H1 (cell line): ENCODE results near the gene SRD5A3. TPM values are rescaled to one million over a fixed set of nuclear protein-coding genes. Genes with fewer than 3 reads are reported as not detected.
A peak's percentile ranks its signal among the peaks of the same experiment; 100 is the strongest.

Experiments used
- CTCF ChIA-PET: fragments of 300-600 bp; sonication (Branson Sonifier 250); formaldehyde crosslinking; loops from one replicate; lab custom pipeline; 2021; ENCODE audit not compliant: partially characterized antibody; lab: Charles Lee
- POLR2A ChIA-PET: fragments of 300-600 bp; sonication (Branson Sonifier 250); formaldehyde crosslinking; loops from one replicate; lab custom pipeline; 2021; ENCODE audit warnings: inconsistent platforms; ENCODE audit not compliant: partially characterized antibody; lab: Charles Lee
- DNase-seq, 2 experiments: peaks; one replicate each; pipeline versions ENCODE4 v3.0.0 to v3.0.0-alpha.2; 2010 to 2022; ENCODE audit warnings: low spot score in 2 of 2, low read depth in 1 of 2, mixed read lengths in 1 of 2
- FAIRE-seq: peaks from 2 replicates; lab custom pipeline; 2011; peaks lifted over from hg19 to GRCh38; lab: Jason Lieb, UNC
- H2AFZ ChIP-seq: 2 replicates; pipeline ENCODE4 v1.8.1; 2012; ENCODE audit warnings: low read length, inconsistent platforms
- H2AK5ac ChIP-seq: 2 replicates; pipeline ENCODE4 v1.6.1; 2013; ENCODE audit warnings: low read depth, low read length
- H2BK120ac ChIP-seq: replicated peaks from 2 replicates; pipeline ENCODE3; 2013; ENCODE audit warnings: low read depth, low read length, inconsistent platforms
- H2BK12ac ChIP-seq: 2 replicates; pipeline ENCODE4 v1.6.1; 2013; ENCODE audit warnings: low read depth, low read length
- H2BK15ac ChIP-seq: 2 replicates; pipeline ENCODE4 v1.6.1; 2013; ENCODE audit warnings: low read length
- H2BK20ac ChIP-seq: 2 replicates; pipeline ENCODE4 v1.6.1; 2013; ENCODE audit warnings: low read length
- H2BK5ac ChIP-seq: 2 replicates; pipeline ENCODE4 v1.6.1; 2013; ENCODE audit warnings: low read depth, low read length
- H3K14ac ChIP-seq: 2 replicates; pipeline ENCODE4 v1.6.1; 2013; ENCODE audit warnings: inconsistent platforms; ENCODE audit not compliant: insufficient read length
- H3K18ac ChIP-seq: 2 replicates; pipeline ENCODE4 v1.6.1; 2013; ENCODE audit warnings: low read length; ENCODE audit errors: extremely low read depth
- H3K23ac ChIP-seq: 2 replicates; pipeline ENCODE4 v1.6.1; 2013; ENCODE audit warnings: inconsistent platforms; ENCODE audit not compliant: insufficient read length
- H3K23me2 ChIP-seq: 2 replicates; pipeline ENCODE4 v1.6.1; 2013; ENCODE audit warnings: low read depth, low read length
- H3K27ac ChIP-seq: 2 replicates; pipeline ENCODE4 v1.6.1; 2011; ENCODE audit warnings: low read depth, low read length, inconsistent platforms
- H3K27me3 ChIP-seq, 4 experiments: replicated peaks in 1 of 4; 1 replicate in 1 of 4; 2 replicates in 3 of 4; pipeline versions ENCODE4 v1.6.1 to v1.8.1; 2011 to 2013; ENCODE audit warnings: low read length in 3 of 4, mild to moderate bottlenecking in 3 of 4, inconsistent platforms in 2 of 4, mixed read lengths in 2 of 4, moderate library complexity in 1 of 4; ENCODE audit not compliant: control insufficient read depth in 3 of 4, insufficient read depth in 3 of 4; ENCODE audit errors: extremely low read depth in 1 of 4
- H3K36me3 ChIP-seq, 4 experiments: 2 replicates each; pipeline versions ENCODE4 v1.6.1 to v1.8.1; 2011 to 2013; ENCODE audit warnings: mild to moderate bottlenecking in 4 of 4, low read length in 3 of 4, moderate library complexity in 2 of 4, control low read depth in 1 of 4, inconsistent platforms in 1 of 4; ENCODE audit not compliant: insufficient read depth in 4 of 4, control insufficient read depth in 2 of 4
- H3K4ac ChIP-seq: replicated peaks from 2 replicates; pipeline ENCODE3; 2013; ENCODE audit warnings: low read length, low read depth, mixed read lengths, inconsistent platforms; ENCODE audit not compliant: insufficient read length
- H3K4me1 ChIP-seq, 4 experiments: replicated peaks in 1 of 4; 1 replicate in 1 of 4; 2 replicates in 3 of 4; pipeline versions ENCODE4 v1.6.1 to v1.8.1; 2011 to 2013; ENCODE audit warnings: low read length in 3 of 4, inconsistent platforms in 2 of 4, mixed read lengths in 1 of 4; ENCODE audit not compliant: insufficient read depth in 4 of 4, control insufficient read depth in 3 of 4
- H3K4me2 ChIP-seq, 2 experiments: 2 replicates each; pipeline versions ENCODE4 v1.6.1 to v1.8.1; 2011 to 2013; ENCODE audit warnings: low read depth in 2 of 2, low read length in 2 of 2, control low read depth in 1 of 2, inconsistent platforms in 1 of 2, mild to moderate bottlenecking in 1 of 2; ENCODE audit not compliant: insufficient read depth in 1 of 2
- H3K4me3 ChIP-seq, 4 experiments: fragments of 200-600, 300-600 bp in 1 of 4; sonication (generic), shearing (Covaris generic), sonication (Bioruptor Twin) in 1 of 4; 2 replicates each; pipeline versions ENCODE4 v1.5.1 to v1.8.1; 2011 to 2016; ENCODE audit warnings: low read length in 4 of 4, low read depth in 3 of 4, control low read depth in 2 of 4, inconsistent platforms in 2 of 4, mild to moderate bottlenecking in 2 of 4, mixed read lengths in 1 of 4, moderate library complexity in 1 of 4; ENCODE audit not compliant: insufficient read depth in 2 of 4; ENCODE audit errors: extremely low read depth in 1 of 4
- H3K56ac ChIP-seq: replicated peaks from 2 replicates; pipeline ENCODE3; 2013; ENCODE audit warnings: low read depth, mild to moderate bottlenecking, mixed read lengths, low read length, inconsistent platforms; ENCODE audit not compliant: insufficient read length
- H3K79me1 ChIP-seq: 2 replicates; pipeline ENCODE4 v1.6.1; 2013; ENCODE audit warnings: low read depth, low read length, control low read depth
- H3K79me2 ChIP-seq, 2 experiments: 2 replicates each; pipeline versions ENCODE4 v1.6.1 to v1.8.1; 2012 to 2013; ENCODE audit warnings: low read length in 2 of 2, mild to moderate bottlenecking in 2 of 2, inconsistent platforms in 1 of 2; ENCODE audit not compliant: insufficient read depth in 2 of 2, control insufficient read depth in 1 of 2
- H3K9ac ChIP-seq, 4 experiments: replicated peaks in 1 of 4; 1 replicate in 1 of 4; 2 replicates in 3 of 4; pipeline versions ENCODE4 v1.6.1 to v1.8.1; 2011 to 2013; ENCODE audit warnings: low read depth in 3 of 4, low read length in 3 of 4, control low read depth in 2 of 4, mild to moderate bottlenecking in 2 of 4, moderate library complexity in 2 of 4, inconsistent platforms in 1 of 4; ENCODE audit errors: extremely low read depth in 1 of 4
- H3K9me3 ChIP-seq, 2 experiments: 2 replicates each; pipeline versions ENCODE4 v1.6.1 to v1.8.1; 2012 to 2013; ENCODE audit warnings: mild to moderate bottlenecking in 2 of 2, moderate library complexity in 2 of 2, control low read depth in 1 of 2, inconsistent platforms in 1 of 2, low read depth in 1 of 2, low read length in 1 of 2, mixed read lengths in 1 of 2; ENCODE audit not compliant: insufficient read depth in 2 of 2
- H4K20me1 ChIP-seq, 2 experiments: replicated peaks in 1 of 2; 2 replicates each; pipeline versions ENCODE3 to v1.8.1; 2011 to 2013; ENCODE audit warnings: inconsistent platforms in 2 of 2, low read length in 2 of 2, mild to moderate bottlenecking in 1 of 2; ENCODE audit not compliant: insufficient read depth in 2 of 2, control insufficient read depth in 1 of 2
- H4K5ac ChIP-seq: 2 replicates; pipeline ENCODE4 v1.6.1; 2013; ENCODE audit warnings: low read length, low read depth, mixed read lengths, inconsistent platforms; ENCODE audit not compliant: insufficient read length
- H4K8ac ChIP-seq: 2 replicates; pipeline ENCODE4 v1.8.0; 2013; ENCODE audit warnings: mild to moderate bottlenecking, moderate library complexity, low read length, inconsistent platforms; ENCODE audit not compliant: insufficient read depth; ENCODE audit errors: extremely low read depth
- H4K91ac ChIP-seq: replicated peaks from 2 replicates; pipeline ENCODE3; 2013; ENCODE audit warnings: low read length, mixed read lengths, inconsistent platforms; ENCODE audit not compliant: insufficient read length
- BRCA1 ChIP-seq: IDR thresholded peaks from 2 replicates; pipeline ENCODE4 v1.6.1; 2012; ENCODE audit warnings: low read depth, low read length, improper control_type of control experiment
- CBX8 ChIP-seq: fragments of 300-800, 300-1000 bp; sonication (generic); IDR thresholded peaks from 2 replicates; pipeline ENCODE4 v1.7.1; 2016; ENCODE audit warnings: low read depth, low read length, borderline replicate concordance
- EP300 ChIP-seq, 2 experiments: IDR thresholded peaks; 1 replicate in 1 of 2; 2 replicates in 1 of 2; pipeline ENCODE4 v1.6.1; 2011 to 2012; ENCODE audit warnings: low read depth in 2 of 2, low read length in 2 of 2, mild to moderate bottlenecking in 2 of 2, borderline replicate concordance in 1 of 2, inconsistent platforms in 1 of 2, moderate library complexity in 1 of 2
- GTF2F1 ChIP-seq: IDR thresholded peaks from 2 replicates; pipeline ENCODE4 v1.6.1; 2012; ENCODE audit warnings: low read depth, low read length, improper control_type of control experiment, borderline replicate concordance
- SIX5 ChIP-seq: IDR thresholded peaks from 2 replicates; pipeline ENCODE4 v1.6.1; 2011; ENCODE audit warnings: mild to moderate bottlenecking, low read depth, low read length
- WGBS, 2 experiments: shearing (Covaris generic) in 1 of 2; methylation state at CpG; one replicate each; pipeline versions ENCODE4 v1.1.6 to v1.1.7; 2013 to 2015; ENCODE audit warnings: low lambda C conversion rate in 2 of 2, mixed read lengths in 2 of 2, inconsistent platforms in 1 of 2, low coverage in 1 of 2, missing lambda C conversion rate in 1 of 2; ENCODE audit not compliant: insufficient replicate concordance in 2 of 2, insufficient coverage in 1 of 2, insufficient read length in 1 of 2; ENCODE audit errors: extremely low coverage in 1 of 2, missing lambda C conversion rate in 1 of 2; 5-methylcytosine and 5-hydroxymethylcytosine counted together
- polyA plus RNA-seq, 7 experiments: library from polyadenylated mRNA; depleted of rRNA in 3 of 7; stranded (reverse) in 5 of 7; unstranded in 2 of 7; fragments of >200 nt in 5 of 7; fragments of 200-250 nt in 2 of 7; gene quantifications; 1 replicate in 5 of 7; 2 replicates in 1 of 7; 4 replicates in 1 of 7; pipeline versions ENCODE4 v1.2.1 to v1.2.3, GENCODE V29; 2011 to 2013; ENCODE audit warnings: missing spikeins in 2 of 7, mixed read lengths in 2 of 7
- total RNA-seq: library from RNA; stranded (reverse); fragmentation: NEBNext Ultra II Directional; extraction: Animal tissue kit (Norgen Biotek cat#: 25700); gene quantifications from 2 replicates; pipeline ENCODE4 v1.2.1, GENCODE V29; 2021

SRD5A3 gene
- total and polyA plus RNA-seq, 2 of the 8 experiments (the other 6 are each of a cell fraction or from before 2014, with no cell fraction given), result 19.6 to 34.6 TPM

DNA sequence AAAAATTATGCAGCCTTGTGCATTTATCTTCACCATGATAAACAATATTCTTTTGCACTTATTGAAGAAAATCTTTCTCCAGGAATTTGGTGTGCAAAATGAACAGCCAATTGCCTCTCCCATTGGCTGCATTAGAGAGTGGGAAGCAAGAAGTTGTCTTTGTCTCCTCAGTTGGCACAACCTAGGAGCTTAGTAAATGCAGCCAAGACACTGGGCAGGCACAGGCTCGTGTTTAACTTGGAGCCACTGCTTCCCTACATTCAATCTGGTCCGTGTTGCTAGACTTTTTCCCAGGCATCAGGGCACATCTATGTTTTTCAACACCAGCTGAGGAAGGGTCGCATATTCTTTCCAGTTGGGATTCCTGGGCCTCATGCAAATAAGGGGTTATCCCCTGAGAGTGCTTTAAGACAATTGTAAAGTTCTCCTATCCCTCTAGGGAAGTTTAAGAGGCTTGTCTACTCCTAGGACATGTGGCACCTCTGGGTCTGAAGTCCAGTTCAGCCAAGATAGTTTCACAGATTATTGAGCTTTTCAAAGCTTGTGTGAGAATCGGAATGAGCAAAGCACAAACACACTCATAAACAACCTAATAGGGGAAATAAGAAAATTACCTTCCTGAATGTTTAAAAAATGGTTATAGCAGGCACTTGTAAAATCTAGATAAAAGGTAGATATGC is 31.8 kb upstream of the SRD5A3 start:
- Histone ChIP-seq H3K14ac (no peak overlapping the region), H3K79me1 (no peaks in the 10 kb centered on the region), H3K4me2 (no peak overlapping the region), H3K79me2 (no peaks in the 10 kb centered on the region), H3K18ac (no peak overlapping the region), H2AFZ (peak overlapping the region; percentile 77), H3K23me2 (no peaks in the 10 kb centered on the region), H3K9me3 (no peaks in the 10 kb centered on the region), H3K4me3 (no peak overlapping the region), H4K91ac (peak overlapping the region; percentile 36), H3K4me1 (peaks cover 0 to 4% (median 1%) of the 10 kb centered on the region in 4 experiments; a peak in 2 of 7 replicates), H3K56ac (no peak overlapping the region), H2BK12ac (peak overlapping the region; percentile 22; the same call in 1 of the 2 replicates), H3K9ac (no peak overlapping the region), H3K23ac (no peak overlapping the region), H2BK15ac (no peak overlapping the region), H4K8ac (no peak overlapping the region), H3K4ac (no peak overlapping the region), H4K20me1 (no peaks in the 10 kb centered on the region), H4K5ac (no peak overlapping the region), H3K36me3 (no peaks in the 10 kb centered on the region; a peak in 1 of 8 replicates), H3K27me3 (no peaks in the 10 kb centered on the region), H2BK20ac (no peak overlapping the region; the same call in 1 of the 2 replicates), H2BK5ac (no peak overlapping the region), H2BK120ac (no peak overlapping the region), H3K27ac (no peak overlapping the region), H2AK5ac (no peak overlapping the region)
- DNase-seq (no peak), FAIRE-seq (peak; percentile 75)
- no peak for TF ChIP-seq GTF2F1
- TF ChIP-seq EP300 (IDR thresholded peaks at IDR 0.05; ENCODE audit: borderline replicate concordance in 1 of 2, low read depth in 2 of 2, low read length in 2 of 2), result no peak
- no peak for TF ChIP-seq BRCA1
- no peak for TF ChIP-seq CBX8
- TF ChIP-seq SIX5, result no peak
- ChIA-PET POLR2A (no interaction called here), CTCF (interaction anchor here (0.8 to 4.0 kb wide), 12 partner anchors 8 to 343 kb away, joined by 3 to 32 read pairs (median 4); no protein-coding TSS in a partner anchor)
- 74% methylated on average over 4 of the region's 4 CpGs; no CpG with 5 or more reads in 1 of the 2 experiments for WGBS, 2 experiments
